ENCODE data around the gene PCYT2. TPM values are rescaled to one million over a fixed set of nuclear protein-coding genes. Genes with fewer than 3 reads are reported as not detected.

PCYT2 gene
- total RNA-seq, 4 donors from 2014 or later: 4.1 to 27.7 (median 18.8) TPM

DNA sequence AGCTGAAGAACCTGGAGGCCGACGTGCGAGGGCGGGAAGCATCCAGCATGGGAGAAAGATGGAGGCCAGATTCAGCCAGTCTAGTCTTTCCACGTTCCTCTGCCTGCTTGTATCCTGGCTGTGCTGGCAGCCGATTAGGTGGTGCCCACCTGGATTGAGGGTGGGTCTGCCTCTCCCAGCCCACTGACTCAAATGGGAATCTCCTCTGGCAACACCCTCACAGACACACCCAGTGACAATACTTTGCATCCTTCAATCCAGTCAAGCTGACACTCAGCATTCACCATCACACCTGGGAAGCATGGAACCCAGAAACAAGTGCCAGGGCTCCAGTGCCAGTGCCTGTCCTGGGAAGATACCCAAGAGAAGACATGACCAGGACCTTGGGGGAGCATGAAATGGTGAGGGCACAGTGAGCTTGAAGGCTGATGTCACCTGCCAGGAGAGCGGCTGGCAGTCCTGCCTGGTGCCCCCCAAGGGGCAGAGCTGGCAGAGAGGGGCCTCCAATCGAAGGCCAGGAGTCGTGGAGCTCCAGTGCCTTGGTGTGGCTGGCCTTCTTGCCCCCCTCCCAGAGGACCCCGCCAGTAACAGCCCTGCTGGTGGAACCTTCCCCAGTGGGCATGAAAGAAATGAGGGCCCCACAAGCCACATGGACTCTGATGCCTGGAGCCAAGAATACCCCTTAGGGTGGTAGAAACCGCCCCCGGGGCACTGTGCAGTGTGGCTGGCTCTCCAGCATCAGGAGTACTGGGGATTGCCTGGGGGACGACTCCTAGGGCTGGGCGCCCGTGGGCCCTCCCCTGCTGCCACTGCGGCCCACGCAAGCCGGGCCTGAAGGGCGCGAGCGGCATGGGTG is 9.8 kb downstream of the PCYT2 start:
- H3K27me3 ChIP-seq: no peaks in the 10 kb centered on the region
- peaks cover 0 to 16% of the 10 kb centered on the region in 2 donors for H3K4me1 ChIP-seq
- no peak for DNase-seq
- H3K36me3 ChIP-seq: no peaks in the 10 kb centered on the region
- H3K27ac ChIP-seq: no peak overlapping the region
- no peaks in the 10 kb centered on the region for H3K9me3 ChIP-seq
- TF ChIP-seq, protein P1, sequence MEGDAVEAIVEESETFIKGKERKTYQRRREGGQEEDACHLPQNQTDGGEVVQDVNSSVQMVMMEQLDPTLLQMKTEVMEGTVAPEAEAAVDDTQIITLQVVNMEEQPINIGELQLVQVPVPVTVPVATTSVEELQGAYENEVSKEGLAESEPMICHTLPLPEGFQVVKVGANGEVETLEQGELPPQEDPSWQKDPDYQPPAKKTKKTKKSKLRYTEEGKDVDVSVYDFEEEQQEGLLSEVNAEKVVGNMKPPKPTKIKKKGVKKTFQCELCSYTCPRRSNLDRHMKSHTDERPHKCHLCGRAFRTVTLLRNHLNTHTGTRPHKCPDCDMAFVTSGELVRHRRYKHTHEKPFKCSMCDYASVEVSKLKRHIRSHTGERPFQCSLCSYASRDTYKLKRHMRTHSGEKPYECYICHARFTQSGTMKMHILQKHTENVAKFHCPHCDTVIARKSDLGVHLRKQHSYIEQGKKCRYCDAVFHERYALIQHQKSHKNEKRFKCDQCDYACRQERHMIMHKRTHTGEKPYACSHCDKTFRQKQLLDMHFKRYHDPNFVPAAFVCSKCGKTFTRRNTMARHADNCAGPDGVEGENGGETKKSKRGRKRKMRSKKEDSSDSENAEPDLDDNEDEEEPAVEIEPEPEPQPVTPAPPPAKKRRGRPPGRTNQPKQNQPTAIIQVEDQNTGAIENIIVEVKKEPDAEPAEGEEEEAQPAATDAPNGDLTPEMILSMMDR (IDR thresholded peaks at IDR 0.05): no peak
- TF ChIP-seq POLR2A (IDR thresholded peaks at IDR 0.05): no peak
- intact Hi-C loops (cut with DNase I; ENCODE audit: low total_unique reads): no loop called here
- H3K4me3 ChIP-seq: peak overlapping the region in 1 of 2 donors; percentile 15

DNA sequence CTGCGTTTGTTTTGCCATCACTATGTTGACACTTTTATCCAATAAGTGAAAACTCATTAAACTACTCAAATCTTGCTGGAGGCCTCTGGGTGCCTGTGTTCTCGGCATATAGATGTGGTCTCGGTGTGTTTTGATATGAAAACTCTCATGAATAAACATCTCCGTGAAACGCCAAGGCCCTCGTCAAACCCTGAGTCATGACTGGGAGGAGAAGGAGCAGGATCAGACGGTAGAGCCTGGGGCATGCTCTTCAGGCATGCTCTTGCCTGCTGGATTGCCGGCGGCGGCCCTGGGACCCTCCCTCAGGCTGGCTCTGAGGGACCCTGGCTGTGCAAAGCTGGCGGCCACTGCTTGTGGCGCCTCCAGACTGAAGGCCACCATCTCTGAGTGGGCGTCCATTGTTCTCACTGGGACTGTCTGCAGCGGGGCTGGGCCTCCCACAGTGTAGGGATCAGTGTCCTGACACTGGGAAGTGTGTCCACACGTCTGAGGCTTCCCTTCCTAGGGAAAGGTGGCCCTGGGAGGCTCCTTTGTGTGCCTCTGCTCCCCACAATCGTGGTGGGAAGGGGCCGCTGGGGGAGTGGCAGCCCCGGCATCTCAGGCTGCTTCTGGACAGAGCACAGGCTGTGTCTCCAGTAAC is 10.9 kb downstream of the PCYT2 start:
- Histone ChIP-seq H3K36me3 (no peaks in the 10 kb centered on the region), H3K4me1 (peaks cover 0 to 16% of the 10 kb centered on the region in 2 donors), H3K4me3 (no peak overlapping the region), H3K27me3 (no peaks in the 10 kb centered on the region), H3K27ac (no peak overlapping the region), H3K9me3 (no peaks in the 10 kb centered on the region)
- DNase-seq: no peak
- no peak for TF ChIP-seq POLR2A (IDR thresholded peaks at IDR 0.05)
- TF ChIP-seq, protein P1 (IDR thresholded peaks at IDR 0.05): no peak
- intact Hi-C loops (cut with DNase I; ENCODE audit: low total_unique reads): no loop called here

DNA sequence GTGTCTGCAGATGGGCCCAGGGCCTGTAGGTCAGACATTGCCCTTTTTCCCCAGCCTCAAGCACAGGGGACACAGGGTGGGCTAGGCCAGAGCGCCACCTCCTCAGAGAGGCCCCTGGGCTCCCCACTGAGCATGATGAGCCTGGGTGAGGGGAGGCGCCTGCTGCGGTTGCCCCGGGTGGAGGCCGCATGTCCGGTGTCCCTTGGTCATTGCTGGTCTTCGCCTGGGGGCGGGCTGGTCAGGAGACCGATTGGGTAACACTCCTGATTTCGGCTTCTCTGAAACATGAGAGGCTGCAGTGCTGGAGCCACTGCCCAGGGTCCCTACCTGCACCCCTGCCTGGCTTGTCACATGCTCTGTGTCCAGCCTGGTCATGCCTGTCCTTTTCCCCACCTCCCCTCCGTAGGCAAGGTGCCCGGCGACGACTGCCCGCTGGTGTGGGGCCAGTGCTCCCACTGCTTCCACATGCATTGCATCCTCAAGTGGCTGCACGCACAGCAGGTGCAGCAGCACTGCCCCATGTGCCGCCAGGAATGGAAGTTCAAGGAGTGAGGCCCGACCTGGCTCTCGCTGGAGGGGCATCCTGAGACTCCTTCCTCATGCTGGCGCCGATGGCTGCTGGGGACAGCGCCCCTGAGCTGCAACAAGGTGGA is 11.6 kb downstream of the PCYT2 start:
- no peak for DNase-seq
- no peak overlapping the region for H3K4me3 ChIP-seq
- intact Hi-C loops (cut with DNase I; ENCODE audit: low total_unique reads): no loop called here
- no peaks in the 10 kb centered on the region for H3K27me3 ChIP-seq
- no peaks in the 10 kb centered on the region for H3K9me3 ChIP-seq
- TF ChIP-seq, protein P1 (IDR thresholded peaks at IDR 0.05): no peak
- no peak for TF ChIP-seq POLR2A (IDR thresholded peaks at IDR 0.05)
- H3K36me3 ChIP-seq: no peaks in the 10 kb centered on the region
- no peak overlapping the region for H3K27ac ChIP-seq
- H3K4me1 ChIP-seq: peaks cover 0 to 16% of the 10 kb centered on the region in 2 donors

DNA sequence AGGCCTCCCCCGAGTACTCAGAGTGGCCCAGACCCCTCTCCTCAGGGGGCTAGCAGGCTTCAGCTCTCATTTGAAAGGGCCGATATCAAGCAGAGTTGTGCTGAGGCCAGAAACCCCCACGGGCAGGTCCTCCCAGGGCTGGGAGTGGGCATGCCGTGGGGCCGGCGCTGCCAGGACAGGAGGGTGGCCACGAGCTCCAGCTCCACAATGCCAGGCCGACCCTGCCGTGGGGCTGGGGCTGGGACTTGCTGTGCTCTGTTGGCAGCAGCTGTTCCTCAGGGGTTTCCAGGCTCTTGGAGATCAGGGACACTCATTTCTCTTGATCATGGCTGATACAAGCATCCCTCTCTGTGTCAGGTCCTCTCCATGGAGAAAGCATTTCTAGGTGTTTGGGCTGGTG is 12.3 kb downstream of the PCYT2 start:
- intact Hi-C loops (cut with DNase I; ENCODE audit: low total_unique reads): no loop called here
- Histone ChIP-seq H3K4me1 (peaks cover 0 to 16% of the 10 kb centered on the region in 2 donors), H3K36me3 (no peaks in the 10 kb centered on the region), H3K27me3 (no peaks in the 10 kb centered on the region), H3K27ac (no peak overlapping the region), H3K4me3 (no peak overlapping the region), H3K9me3 (no peaks in the 10 kb centered on the region)
- TF ChIP-seq, protein P1 (IDR thresholded peaks at IDR 0.05): no peak
- TF ChIP-seq POLR2A (IDR thresholded peaks at IDR 0.05): no peak
- DNase-seq: no peak

All from uterus (tissue), 4 donors.